ENCODE results near the gene CHST6. TPM values are rescaled to one million over a fixed set of nuclear protein-coding genes. Genes with fewer than 3 reads are reported as not detected.

CHST6 gene
- total RNA-seq, 1 donor = under 0.01 TPM

- no peak for TF ChIP-seq CTCF (IDR thresholded peaks at IDR 0.05; ENCODE audit: insufficient read depth, low read depth, low read length)
- no peak for DNase-seq (ENCODE audit: low read depth)
- H3K4me3 ChIP-seq (ENCODE audit: low read depth, low read length) = no peak overlapping the region
Observed at GRCh38 chr16:75481475-75481874, 13.8 kb downstream of the CHST6 start.

- no peak for DNase-seq (ENCODE audit: low read depth)
- no peak for TF ChIP-seq CTCF (IDR thresholded peaks at IDR 0.05; ENCODE audit: insufficient read depth, low read depth, low read length)
- no peak overlapping the region for H3K4me3 ChIP-seq (ENCODE audit: low read depth, low read length)
Observed at GRCh38 chr16:75479421-75479990, 15.7 kb downstream of the CHST6 start.

- no peak for TF ChIP-seq CTCF (IDR thresholded peaks at IDR 0.05; ENCODE audit: insufficient read depth, low read depth, low read length)
- H3K4me3 ChIP-seq (ENCODE audit: low read depth, low read length) = no peak overlapping the region
- no peak for DNase-seq (ENCODE audit: low read depth)
Observed at GRCh38 chr16:75478480-75479345, 16.5 kb downstream of the CHST6 start.

- no peak for DNase-seq (ENCODE audit: low read depth)
- TF ChIP-seq CTCF (IDR thresholded peaks at IDR 0.05; ENCODE audit: insufficient read depth, low read depth, low read length) = no peak
- H3K4me3 ChIP-seq (ENCODE audit: low read depth, low read length) = no peak overlapping the region
Observed at GRCh38 chr16:75477680-75478473, 17.4 kb downstream of the CHST6 start.

- no peak overlapping the region for H3K4me3 ChIP-seq (ENCODE audit: low read depth, low read length)
- DNase-seq (ENCODE audit: low read depth) = no peak
- no peak for TF ChIP-seq CTCF (IDR thresholded peaks at IDR 0.05; ENCODE audit: insufficient read depth, low read depth, low read length)
Observed at GRCh38 chr16:75476817-75477216, 18.4 kb downstream of the CHST6 start.

GRCh38 chr16:75475420-75475847 lies 19.8 kb downstream of the CHST6 start:
- H3K4me3 ChIP-seq (ENCODE audit: low read depth, low read length) = no peak overlapping the region
- no peak for TF ChIP-seq CTCF (IDR thresholded peaks at IDR 0.05; ENCODE audit: insufficient read depth, low read depth, low read length)
- no peak for DNase-seq (ENCODE audit: low read depth)
